B cell (primary cell): ENCODE results near the gene SPRR5. TPM values are rescaled to one million over a fixed set of nuclear protein-coding genes. Genes with fewer than 3 reads are reported as not detected.

Source experiments
- ATAC-seq: fragments of 200-7000 bp; cut with Tn5 transposase; one replicate; pipeline ENCODE4 v1.10.0; 2021; ENCODE audit warnings: low read depth, mild to moderate bottlenecking, moderate number of reproducible peaks, moderate library complexity
- CTCF ChIA-PET: fragments of 350-600 bp; sonication (Branson Sonifier 250); formaldehyde crosslinking; loops from one replicate; lab custom pipeline; 2021; ENCODE audit warnings: antibody characterized with exemption, inconsistent platforms; lab: Charles Lee
- POLR2A ChIA-PET: fragments of 350-600 bp; sonication (Branson Sonifier 250); formaldehyde crosslinking; loops from one replicate; lab custom pipeline; 2021; ENCODE audit warnings: antibody characterized with exemption; lab: Charles Lee
- DNase-seq: peaks from one replicate; pipeline ENCODE4 v3.0.0; 2013
- H2AFZ ChIP-seq: 2 replicates; pipeline ENCODE4 v1.6.1; 2012; ENCODE audit warnings: mild to moderate bottlenecking, low read depth, low read length; ENCODE audit not compliant: insufficient read depth, poor library complexity, severe bottlenecking
- H3K27ac ChIP-seq, 2 donors: 1 replicate in 1 of 2; 2 replicates in 1 of 2; pipeline ENCODE4 v1.5.1; 2012 to 2013; ENCODE audit warnings: low read length in 2 of 2, mild to moderate bottlenecking in 2 of 2, moderate library complexity in 1 of 2
- H3K27me3 ChIP-seq, 4 experiments: fragments of 200-600 bp in 1 of 4; sonication (generic) in 1 of 4; replicated peaks in 1 of 4; 1 replicate in 2 of 4; 2 replicates in 2 of 4; pipeline versions ENCODE4 v1.6.1 to v1.7.0; 2013 to 2016; ENCODE audit warnings: low read length in 3 of 4, mild to moderate bottlenecking in 2 of 4, mixed read lengths in 1 of 4, moderate library complexity in 1 of 4; ENCODE audit not compliant: insufficient read depth in 4 of 4, control insufficient read depth in 3 of 4; ENCODE audit errors: control extremely low read depth in 1 of 4
- H3K36me3 ChIP-seq, 2 experiments: replicated peaks in 1 of 2; 1 replicate in 1 of 2; 2 replicates in 1 of 2; pipeline versions ENCODE4 v1.6.1 to v1.7.1; 2013; ENCODE audit warnings: low read length in 1 of 2; ENCODE audit not compliant: insufficient read depth in 2 of 2, control insufficient read depth in 1 of 2; ENCODE audit errors: control extremely low read depth in 1 of 2, extremely low read depth in 1 of 2
- H3K4me1 ChIP-seq, 2 donors: fragments of 200-600 bp in 1 of 2; sonication (generic) in 1 of 2; 1 replicate in 1 of 2; 2 replicates in 1 of 2; pipeline versions ENCODE4 v1.5.1 to v1.6.1; 2013 to 2017; ENCODE audit warnings: low read length in 2 of 2; ENCODE audit not compliant: control insufficient read depth in 2 of 2, insufficient read depth in 2 of 2
- H3K4me2 ChIP-seq: replicated peaks from 2 replicates; pipeline ENCODE3; 2012; ENCODE audit warnings: mild to moderate bottlenecking, low read depth, low read length; ENCODE audit not compliant: poor library complexity, severe bottlenecking
- H3K4me3 ChIP-seq, 5 experiments: fragments of 200-600 bp in 1 of 5; sonication (generic) in 1 of 5; 1 replicate in 3 of 5; 2 replicates in 2 of 5; pipeline versions ENCODE4 v1.5.1 to v1.7.0; 2011 to 2016; ENCODE audit warnings: low read length in 4 of 5, mild to moderate bottlenecking in 4 of 5, low read depth in 2 of 5, control low read depth in 1 of 5, moderate library complexity in 1 of 5; ENCODE audit not compliant: insufficient read depth in 1 of 5; ENCODE audit errors: control extremely low read depth in 1 of 5, extremely low read depth in 1 of 5
- H3K79me2 ChIP-seq: fragments of 200-600 bp; sonication (generic); one replicate; pipeline ENCODE4 v1.6.0; 2016; ENCODE audit warnings: low read length; ENCODE audit not compliant: control insufficient read depth, insufficient read depth
- H3K9ac ChIP-seq: fragments of 200-600 bp; sonication (generic); 2 replicates; pipeline ENCODE4 v1.6.1; 2017; ENCODE audit warnings: mild to moderate bottlenecking, low read length, moderate library complexity
- H3K9me3 ChIP-seq, 3 donors: one replicate each; pipeline versions ENCODE4 v1.6.1 to v1.7.1; 2013; ENCODE audit warnings: low read length in 2 of 3; ENCODE audit not compliant: control insufficient read depth in 2 of 3, insufficient read depth in 1 of 3; ENCODE audit errors: control extremely low read depth in 1 of 3
- H4K20me1 ChIP-seq: 2 replicates; pipeline ENCODE4 v1.6.0; 2012; ENCODE audit warnings: mild to moderate bottlenecking, low read length; ENCODE audit not compliant: insufficient read depth, control insufficient read depth, poor library complexity, severe bottlenecking
- H3K27ac Mint-ChIP-seq: one replicate; pipeline ENCODE4 v1.8.0; 2021; ENCODE audit warnings: mixed read lengths
- H3K27me3 Mint-ChIP-seq: one replicate; pipeline ENCODE4 v1.8.0; 2021; ENCODE audit warnings: mixed read lengths
- H3K4me1 Mint-ChIP-seq: one replicate; pipeline ENCODE4 v1.8.0; 2021; ENCODE audit warnings: mixed read lengths
- H3K4me3 Mint-ChIP-seq: one replicate; pipeline ENCODE4 v1.8.0; 2021; ENCODE audit warnings: mixed read lengths
- H3K9me3 Mint-ChIP-seq: one replicate; pipeline ENCODE4 v1.8.0; 2022; ENCODE audit warnings: mixed read lengths; ENCODE audit not compliant: insufficient read depth
- CTCF ChIP-seq: fragments of 200-600 bp; IDR thresholded peaks from one replicate; pipeline ENCODE4 v1.8.0; 2022; ENCODE audit warnings: antibody characterized with exemption, mild to moderate bottlenecking
- EZH2 ChIP-seq: IDR thresholded peaks from 2 replicates; pipeline ENCODE4 v1.6.1; 2012; ENCODE audit warnings: borderline replicate concordance, low read depth, mild to moderate bottlenecking, moderate library complexity, low read length; ENCODE audit not compliant: insufficient read depth, poor library complexity, severe bottlenecking
- WGBS: methylation state at CpG from one replicate; pipeline ENCODE4 v1.1.5; 2013; ENCODE audit warnings: missing lambda C conversion rate; ENCODE audit not compliant: insufficient coverage; 5-methylcytosine and 5-hydroxymethylcytosine counted together
- intact Hi-C: fragments of 100-400 bp; cut with micrococcal nuclease; formaldehyde crosslinking; loops from one replicate; pipeline ENCODE4 v1.10.0; 2022
- polyA plus RNA-seq: library from polyadenylated mRNA; depleted of rRNA; stranded (reverse); fragments of >200 nt; gene quantifications from 2 replicates; pipeline ENCODE4 v1.2.3, GENCODE V29; 2012
- total RNA-seq, 2 donors: library from RNA; stranded (reverse); fragments of 120-200 nt in 1 of 2; gene quantifications; 1 replicate in 1 of 2; 2 replicates in 1 of 2; pipeline versions ENCODE4 v1.2.3 to v1.2.4, GENCODE V29; 2013 to 2022

Gene SPRR5
- total and polyA plus RNA-seq, 2 donors (not counting 1 experiment from before 2014, with no cell fraction given), result not detected

GRCh38 chr1:152995842-152996241, 48.8 kb downstream of the SPRR5 start:
- H2AFZ ChIP-seq, result no peak overlapping the region
- CTCF ChIA-PET, result no interaction called here
- H3K36me3 ChIP-seq, result no peaks in the 10 kb centered on the region
- H3K4me3 ChIP-seq, result no peak overlapping the region
- H3K4me1 ChIP-seq, result no peaks in the 10 kb centered on the region
- Mint-ChIP-seq H3K27ac (no peak overlapping the region), H3K4me3 (no peak overlapping the region), H3K27me3 (peaks cover 27% of the 10 kb centered on the region), H3K4me1 (no peaks in the 10 kb centered on the region), H3K9me3 (peaks cover 6% of the 10 kb centered on the region)
- H3K9me3 ChIP-seq, result peaks cover 0 to 3% (median 0%) of the 10 kb centered on the region in 3 donors
- H3K27ac ChIP-seq, result no peak overlapping the region
- intact Hi-C loops, result no loop called here
- no peak for DNase-seq
- ATAC-seq, result no peak
- peaks cover 0 to 4% (median 2%) of the 10 kb centered on the region in 4 experiments for H3K27me3 ChIP-seq
- WGBS, result no CpG with 5 or more reads among the region's 1 CpG
- H4K20me1 ChIP-seq, result no peaks in the 10 kb centered on the region
- no peaks in the 10 kb centered on the region for H3K79me2 ChIP-seq
- H3K4me2 ChIP-seq, result no peak overlapping the region
- no peak for TF ChIP-seq EZH2
- no peak for TF ChIP-seq CTCF
- H3K9ac ChIP-seq, result no peak overlapping the region
- POLR2A ChIA-PET, result no interaction called here

GRCh38 chr1:152996633-152997400, 49.8 kb downstream of the SPRR5 start:
- H2AFZ ChIP-seq, result no peak overlapping the region

More at GRCh38 chr1:152996633-152997400, 49.8 kb downstream of the SPRR5 start:
- Histone ChIP-seq H4K20me1 (no peaks in the 10 kb centered on the region), H3K4me3 (no peak overlapping the region), H3K27me3 (peaks cover 0 to 3% (median 0%) of the 10 kb centered on the region in 4 experiments), H3K27ac (no peak overlapping the region), H3K9ac (no peak overlapping the region), H3K9me3 (peaks cover 0 to 3% (median 0%) of the 10 kb centered on the region in 3 donors), H3K79me2 (no peaks in the 10 kb centered on the region), H3K4me1 (no peaks in the 10 kb centered on the region), H3K36me3 (no peaks in the 10 kb centered on the region), H3K4me2 (no peak overlapping the region)
- POLR2A ChIA-PET, result no interaction called here
- TF ChIP-seq CTCF (no peak), EZH2 (no peak)
- Mint-ChIP-seq H3K27me3 (peaks cover 29% of the 10 kb centered on the region), H3K9me3 (peaks cover 6% of the 10 kb centered on the region), H3K4me1 (no peaks in the 10 kb centered on the region), H3K27ac (no peak overlapping the region), H3K4me3 (no peak overlapping the region)
- WGBS, result 67% methylated on average over 1 of the region's 5 CpGs
- CTCF ChIA-PET, result no interaction called here
- intact Hi-C loops, result no loop called here
- ATAC-seq (no peak), DNase-seq (no peak)
